ENCODE results near the gene RALGPS1.

The RALGPS1 gene

GRCh38 chr9:127250896-127251391 is 336.4 kb downstream of the RALGPS1 start:
- H3K4me1 ChIP-seq (ENCODE audit: low read length) = no peaks in the 10 kb centered on the region
- no peak overlapping the region for H2AFZ ChIP-seq (ENCODE audit: low read length)
- no peaks in the 10 kb centered on the region for H3K36me3 ChIP-seq (replicated peaks; ENCODE audit: insufficient read depth, low read length)
- no peaks in the 10 kb centered on the region for H3K27me3 ChIP-seq (replicated peaks; ENCODE audit: insufficient read depth, low read length)
- H3K9me2 ChIP-seq (replicated peaks; ENCODE audit: insufficient read depth, low read length) = no peaks in the 10 kb centered on the region
- no peak overlapping the region for H3K4me2 ChIP-seq (ENCODE audit: low read depth, low read length)
- no peak overlapping the region for H3K27ac ChIP-seq (ENCODE audit: low read length)
- H3K9ac ChIP-seq (ENCODE audit: low read length) = no peak overlapping the region
- H3F3A ChIP-seq (ENCODE audit: insufficient read depth, low read length) = no peaks in the 10 kb centered on the region
- no peaks in the 10 kb centered on the region for H3K79me2 ChIP-seq (ENCODE audit: low read length)
- DNase-seq = no peak
- H4K20me1 ChIP-seq (ENCODE audit: insufficient read depth, low read length) = no peaks in the 10 kb centered on the region
- no peak overlapping the region for H3K4me3 ChIP-seq (ENCODE audit: low read length)
- H3K9me3 ChIP-seq (replicated peaks; ENCODE audit: insufficient read depth, low read length) = no peaks in the 10 kb centered on the region
- TF ChIP-seq EZH2 (optimal IDR thresholded peaks at IDR 0.05; ENCODE audit: low read depth, low read length) (no peak), EZH2phosphoT487 (IDR thresholded peaks at IDR 0.05; ENCODE audit: low read length) (no peak)
- TF ChIP-seq, protein P1, sequence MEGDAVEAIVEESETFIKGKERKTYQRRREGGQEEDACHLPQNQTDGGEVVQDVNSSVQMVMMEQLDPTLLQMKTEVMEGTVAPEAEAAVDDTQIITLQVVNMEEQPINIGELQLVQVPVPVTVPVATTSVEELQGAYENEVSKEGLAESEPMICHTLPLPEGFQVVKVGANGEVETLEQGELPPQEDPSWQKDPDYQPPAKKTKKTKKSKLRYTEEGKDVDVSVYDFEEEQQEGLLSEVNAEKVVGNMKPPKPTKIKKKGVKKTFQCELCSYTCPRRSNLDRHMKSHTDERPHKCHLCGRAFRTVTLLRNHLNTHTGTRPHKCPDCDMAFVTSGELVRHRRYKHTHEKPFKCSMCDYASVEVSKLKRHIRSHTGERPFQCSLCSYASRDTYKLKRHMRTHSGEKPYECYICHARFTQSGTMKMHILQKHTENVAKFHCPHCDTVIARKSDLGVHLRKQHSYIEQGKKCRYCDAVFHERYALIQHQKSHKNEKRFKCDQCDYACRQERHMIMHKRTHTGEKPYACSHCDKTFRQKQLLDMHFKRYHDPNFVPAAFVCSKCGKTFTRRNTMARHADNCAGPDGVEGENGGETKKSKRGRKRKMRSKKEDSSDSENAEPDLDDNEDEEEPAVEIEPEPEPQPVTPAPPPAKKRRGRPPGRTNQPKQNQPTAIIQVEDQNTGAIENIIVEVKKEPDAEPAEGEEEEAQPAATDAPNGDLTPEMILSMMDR (IDR thresholded peaks at IDR 0.05; ENCODE audit: low read length) = no peak

DNA sequence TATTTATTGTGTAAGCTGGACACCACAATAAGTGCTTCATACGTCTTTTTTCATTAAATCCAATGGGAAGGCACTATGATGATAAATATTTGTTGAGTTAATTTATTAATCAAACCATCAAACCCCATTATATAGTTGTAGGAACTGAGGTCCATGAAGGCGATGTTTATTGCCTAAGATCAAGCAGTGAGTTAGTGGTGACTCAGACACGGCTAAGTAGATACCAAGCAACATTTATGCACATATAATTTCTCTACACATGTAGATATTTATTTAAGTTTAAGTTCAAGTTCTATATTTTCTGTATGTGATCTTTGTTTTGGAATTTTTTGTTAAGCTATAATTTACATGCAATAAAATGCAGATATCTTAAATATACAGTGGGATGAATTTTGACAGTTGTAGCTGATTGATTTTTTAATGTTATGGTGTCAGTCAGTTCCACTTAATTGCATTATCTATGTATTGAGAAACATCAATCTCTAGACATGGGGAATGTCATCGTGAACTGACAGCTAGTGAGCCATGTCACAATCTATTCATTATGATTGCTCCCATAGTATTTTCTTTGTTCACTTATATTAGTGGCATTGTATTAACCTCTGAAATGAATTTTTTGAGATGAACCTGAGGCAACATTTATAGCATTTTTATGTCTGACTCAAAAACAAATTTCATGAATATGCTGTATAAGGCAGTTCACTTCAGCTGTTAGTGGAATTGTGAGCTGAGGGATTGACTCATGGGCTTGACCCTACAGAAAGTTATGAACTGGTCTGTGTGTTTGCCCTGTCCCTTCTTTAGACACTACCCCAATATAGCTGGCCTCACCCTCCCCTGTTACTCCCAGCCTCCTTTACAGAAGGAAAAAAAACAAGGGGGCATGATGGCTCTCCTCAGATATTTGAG is 338.1 kb downstream of the RALGPS1 start:
- Histone ChIP-seq H3K79me2 (ENCODE audit: low read length) (no peaks in the 10 kb centered on the region), H3K27ac (ENCODE audit: low read length) (no peak overlapping the region), H3K4me1 (ENCODE audit: low read length) (no peaks in the 10 kb centered on the region), H3F3A (ENCODE audit: insufficient read depth, low read length) (no peaks in the 10 kb centered on the region), H3K4me3 (ENCODE audit: low read length) (no peak overlapping the region), H3K36me3 (replicated peaks; ENCODE audit: insufficient read depth, low read length) (no peaks in the 10 kb centered on the region), H3K4me2 (ENCODE audit: low read depth, low read length) (no peak overlapping the region), H3K27me3 (replicated peaks; ENCODE audit: insufficient read depth, low read length) (no peaks in the 10 kb centered on the region), H4K20me1 (ENCODE audit: insufficient read depth, low read length) (no peaks in the 10 kb centered on the region), H3K9ac (ENCODE audit: low read length) (no peak overlapping the region), H3K9me3 (replicated peaks; ENCODE audit: insufficient read depth, low read length) (no peaks in the 10 kb centered on the region), H2AFZ (ENCODE audit: low read length) (no peak overlapping the region), H3K9me2 (replicated peaks; ENCODE audit: insufficient read depth, low read length) (no peaks in the 10 kb centered on the region)
- DNase-seq = no peak
- TF ChIP-seq, protein P1 (IDR thresholded peaks at IDR 0.05; ENCODE audit: low read length) = no peak
- TF ChIP-seq EZH2phosphoT487 (IDR thresholded peaks at IDR 0.05; ENCODE audit: low read length) (no peak), EZH2 (optimal IDR thresholded peaks at IDR 0.05; ENCODE audit: low read depth, low read length) (no peak)

GRCh38 chr9:127253446-127253845 is 338.9 kb downstream of the RALGPS1 start:
- no peak for DNase-seq
- H4K20me1 ChIP-seq (ENCODE audit: insufficient read depth, low read length) = no peaks in the 10 kb centered on the region
- no peaks in the 10 kb centered on the region for H3K27me3 ChIP-seq (replicated peaks; ENCODE audit: insufficient read depth, low read length)
- no peak overlapping the region for H2AFZ ChIP-seq (ENCODE audit: low read length)
- H3K27ac ChIP-seq (ENCODE audit: low read length) = no peak overlapping the region
- H3F3A ChIP-seq (ENCODE audit: insufficient read depth, low read length) = no peaks in the 10 kb centered on the region
- TF ChIP-seq EZH2 (optimal IDR thresholded peaks at IDR 0.05; ENCODE audit: low read depth, low read length) (no peak), EZH2phosphoT487 (IDR thresholded peaks at IDR 0.05; ENCODE audit: low read length) (no peak)
- TF ChIP-seq, protein P1 (IDR thresholded peaks at IDR 0.05; ENCODE audit: low read length) = no peak
- H3K4me1 ChIP-seq (ENCODE audit: low read length) = no peaks in the 10 kb centered on the region
- H3K9me2 ChIP-seq (replicated peaks; ENCODE audit: insufficient read depth, low read length) = no peaks in the 10 kb centered on the region
- H3K36me3 ChIP-seq (replicated peaks; ENCODE audit: insufficient read depth, low read length) = no peaks in the 10 kb centered on the region
- H3K9me3 ChIP-seq (replicated peaks; ENCODE audit: insufficient read depth, low read length) = no peaks in the 10 kb centered on the region
- H3K9ac ChIP-seq (ENCODE audit: low read length) = no peak overlapping the region
- H3K79me2 ChIP-seq (ENCODE audit: low read length) = no peaks in the 10 kb centered on the region
- H3K4me3 ChIP-seq (ENCODE audit: low read length) = no peak overlapping the region
- H3K4me2 ChIP-seq (ENCODE audit: low read depth, low read length) = no peak overlapping the region
